GM21390 (cell line): Measurements from ENCODE around the gene COL12A1.

Experiments
- ATAC-seq: cut with Tn5 transposase; IDR thresholded peaks from one replicate; pipeline ENCODE4 v1.9.1; 2021; ENCODE audit not compliant: unreplicated experiment

COL12A1 gene

DNA sequence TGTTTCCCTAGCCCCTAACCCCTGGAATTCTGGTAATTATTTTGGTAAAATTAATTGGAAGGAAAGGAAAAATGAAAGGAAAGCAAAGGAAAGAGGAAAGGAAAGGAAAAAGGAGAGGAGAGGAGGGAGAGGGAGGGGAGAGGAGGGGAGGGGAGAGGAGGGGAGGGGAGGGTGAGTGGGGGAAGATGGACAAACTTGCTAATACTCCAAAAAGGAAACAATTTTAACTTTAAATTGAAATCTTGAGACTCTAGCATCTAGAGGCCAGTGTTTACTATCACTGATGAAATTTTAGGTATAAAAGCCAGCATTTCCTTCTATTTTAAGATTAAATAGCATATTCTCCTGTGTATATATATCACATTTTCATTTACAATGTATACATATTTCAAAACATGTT is 156.5 kb downstream of the COL12A1 start:
- ATAC-seq, result no peak

DNA sequence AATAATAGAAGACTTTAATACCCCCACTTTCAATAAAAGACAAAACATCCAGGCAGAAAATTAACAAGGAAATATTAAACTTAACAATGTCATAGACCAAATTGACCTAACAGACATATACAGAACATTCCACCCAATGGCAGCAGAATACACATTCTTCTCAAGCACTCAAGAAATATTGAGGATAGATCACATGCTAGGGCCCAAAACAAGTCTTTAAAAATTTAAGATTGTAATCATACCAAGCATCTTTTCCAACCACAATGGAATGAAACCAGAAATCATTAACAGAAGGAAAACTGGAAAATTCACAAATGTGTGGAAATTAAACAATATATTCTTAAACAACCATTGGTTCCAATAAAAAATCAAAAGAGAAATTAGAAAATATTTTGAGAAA is 161.0 kb downstream of the COL12A1 start:
- ATAC-seq, result no peak

DNA sequence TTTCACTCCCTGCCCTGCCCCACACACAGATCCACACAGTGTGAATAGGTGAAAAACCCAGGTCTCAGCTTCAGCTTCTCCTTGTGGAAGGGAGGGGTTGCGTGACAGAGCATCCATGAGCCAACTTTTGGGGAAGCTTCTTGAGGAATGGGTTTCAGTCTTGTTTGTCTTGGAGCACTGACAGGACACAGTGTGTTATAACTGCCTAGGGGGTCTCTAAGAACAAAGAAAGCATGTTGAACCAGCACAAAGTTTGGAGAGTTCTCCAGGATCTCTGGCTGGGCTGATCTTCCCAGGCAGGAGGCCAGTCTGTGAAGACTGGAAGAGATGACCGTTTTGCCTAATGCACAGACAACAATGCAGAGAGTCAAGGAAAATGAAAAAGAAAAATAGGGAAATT is 164.5 kb downstream of the COL12A1 start:
- ATAC-seq, result no peak
